ENCODE results near the gene CCDC85A. TPM values are rescaled to one million over a fixed set of nuclear protein-coding genes. Genes with fewer than 3 reads are reported as not detected.

Gene CCDC85A
- total RNA-seq, 1 donor from 2014 or later, result 16.4 TPM

DNA sequence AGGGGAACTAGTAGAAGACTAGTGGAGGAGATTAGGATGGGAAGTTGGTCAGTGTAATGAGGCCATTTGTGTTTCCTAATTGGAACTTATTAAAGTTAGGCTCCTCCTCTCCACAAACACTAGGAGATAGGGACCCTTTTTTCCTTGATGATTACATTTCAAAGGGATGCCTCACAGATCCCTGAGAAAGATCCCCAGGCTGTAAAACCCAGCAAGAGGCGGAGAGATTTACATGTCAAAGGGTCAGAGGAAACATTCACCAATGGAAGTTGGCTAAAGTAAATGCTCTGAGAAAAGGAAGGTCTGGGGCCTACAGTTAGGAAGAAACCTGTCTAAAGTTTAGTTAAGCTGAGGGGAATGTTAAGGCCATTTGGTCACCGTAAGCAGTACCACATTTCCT, 1.4 kb upstream of the CCDC85A start:
- H3K27me3 Mint-ChIP-seq (ENCODE audit: unreplicated experiment), result peaks cover 33% of the 10 kb centered on the region
- DNase-seq (ENCODE audit: low spot score), result no peak

DNA sequence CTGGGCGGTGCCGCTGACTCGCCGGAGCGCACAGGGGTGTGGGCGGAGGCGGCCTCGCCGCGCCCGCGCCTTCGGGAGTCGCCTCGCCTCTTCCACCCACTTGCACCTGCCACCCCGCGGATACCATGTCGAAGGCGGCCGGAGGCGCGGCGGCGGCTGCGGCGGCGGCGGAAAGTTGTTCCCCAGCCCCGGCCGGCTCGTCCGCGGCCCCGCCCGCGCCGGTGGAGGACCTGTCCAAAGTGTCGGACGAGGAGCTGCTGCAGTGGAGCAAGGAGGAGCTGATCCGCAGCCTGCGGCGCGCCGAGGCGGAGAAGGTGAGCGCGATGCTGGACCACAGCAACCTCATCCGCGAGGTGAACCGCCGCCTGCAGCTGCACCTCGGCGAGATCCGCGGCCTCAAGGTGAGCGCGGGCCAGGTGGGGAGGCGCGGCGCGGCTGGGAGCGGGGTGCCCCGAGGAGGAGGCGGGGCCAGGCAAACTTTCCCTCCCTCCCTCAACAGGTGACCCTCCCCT, 766 bp downstream of the CCDC85A start:
- Mint-ChIP-seq H3K27me3 (ENCODE audit: unreplicated experiment) (peaks cover 31% of the 10 kb centered on the region), H3K4me3 (ENCODE audit: unreplicated experiment) (peak overlapping the region; percentile 87), H3K9me3 (ENCODE audit: unreplicated experiment) (no peaks in the 10 kb centered on the region), H3K27ac (ENCODE audit: unreplicated experiment) (no peak overlapping the region), H3K36me3 (ENCODE audit: low read depth, unreplicated experiment) (peaks cover 28% of the 10 kb centered on the region), H3K4me1 (ENCODE audit: unreplicated experiment) (peaks cover 48% of the 10 kb centered on the region)
- TF ChIP-seq, protein P1, sequence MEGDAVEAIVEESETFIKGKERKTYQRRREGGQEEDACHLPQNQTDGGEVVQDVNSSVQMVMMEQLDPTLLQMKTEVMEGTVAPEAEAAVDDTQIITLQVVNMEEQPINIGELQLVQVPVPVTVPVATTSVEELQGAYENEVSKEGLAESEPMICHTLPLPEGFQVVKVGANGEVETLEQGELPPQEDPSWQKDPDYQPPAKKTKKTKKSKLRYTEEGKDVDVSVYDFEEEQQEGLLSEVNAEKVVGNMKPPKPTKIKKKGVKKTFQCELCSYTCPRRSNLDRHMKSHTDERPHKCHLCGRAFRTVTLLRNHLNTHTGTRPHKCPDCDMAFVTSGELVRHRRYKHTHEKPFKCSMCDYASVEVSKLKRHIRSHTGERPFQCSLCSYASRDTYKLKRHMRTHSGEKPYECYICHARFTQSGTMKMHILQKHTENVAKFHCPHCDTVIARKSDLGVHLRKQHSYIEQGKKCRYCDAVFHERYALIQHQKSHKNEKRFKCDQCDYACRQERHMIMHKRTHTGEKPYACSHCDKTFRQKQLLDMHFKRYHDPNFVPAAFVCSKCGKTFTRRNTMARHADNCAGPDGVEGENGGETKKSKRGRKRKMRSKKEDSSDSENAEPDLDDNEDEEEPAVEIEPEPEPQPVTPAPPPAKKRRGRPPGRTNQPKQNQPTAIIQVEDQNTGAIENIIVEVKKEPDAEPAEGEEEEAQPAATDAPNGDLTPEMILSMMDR (IDR thresholded peaks at IDR 0.05; ENCODE audit: unreplicated experiment), result no peak
- peak; percentile 47 for DNase-seq (ENCODE audit: low spot score)

More for the DNA sequence above, 1.4 kb upstream of the CCDC85A start:
- TF ChIP-seq, protein P1 (IDR thresholded peaks at IDR 0.05; ENCODE audit: unreplicated experiment), result no peak
- H3K9me3 Mint-ChIP-seq (ENCODE audit: unreplicated experiment), result no peaks in the 10 kb centered on the region
- no peak overlapping the region for H3K27ac Mint-ChIP-seq (ENCODE audit: unreplicated experiment)
- H3K4me3 Mint-ChIP-seq (ENCODE audit: unreplicated experiment), result peak overlapping the region; percentile 89
- peaks cover 31% of the 10 kb centered on the region for H3K4me1 Mint-ChIP-seq (ENCODE audit: unreplicated experiment)
- peaks cover 28% of the 10 kb centered on the region for H3K36me3 Mint-ChIP-seq (ENCODE audit: low read depth, unreplicated experiment)

DNA sequence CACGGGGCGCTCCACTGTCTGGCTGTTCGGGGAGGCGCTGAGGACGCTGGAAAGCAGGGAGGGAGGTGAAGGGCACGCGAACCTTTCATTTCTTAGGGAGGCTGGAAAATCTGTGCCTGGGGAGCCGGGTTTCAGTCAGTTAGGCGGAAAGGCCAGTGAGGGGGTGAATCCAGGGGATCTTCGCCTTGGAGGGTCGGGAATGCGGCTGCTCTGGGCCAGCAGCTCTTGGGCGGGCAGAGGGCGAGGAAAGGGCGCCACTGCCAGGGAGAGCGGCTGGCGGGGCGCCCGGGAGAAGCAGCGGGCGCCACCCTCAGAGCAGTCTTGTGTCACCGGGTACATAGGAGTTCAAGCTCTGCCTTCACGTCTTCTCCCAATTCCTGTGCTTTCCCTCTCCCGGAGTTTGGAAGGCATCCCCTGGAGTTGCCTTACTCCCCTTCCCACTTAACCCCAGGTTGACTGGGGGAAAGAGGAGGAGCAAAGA, 1.4 kb downstream of the CCDC85A start:
- peaks cover 29% of the 10 kb centered on the region for H3K36me3 Mint-ChIP-seq (ENCODE audit: low read depth, unreplicated experiment)
- H3K9me3 Mint-ChIP-seq (ENCODE audit: unreplicated experiment), result no peaks in the 10 kb centered on the region
- H3K27me3 Mint-ChIP-seq (ENCODE audit: unreplicated experiment), result peaks cover 33% of the 10 kb centered on the region
- H3K27ac Mint-ChIP-seq (ENCODE audit: unreplicated experiment), result peak overlapping the region; percentile 99
- peaks cover 50% of the 10 kb centered on the region for H3K4me1 Mint-ChIP-seq (ENCODE audit: unreplicated experiment)
- DNase-seq (ENCODE audit: low spot score), result peak; percentile 36
- H3K4me3 Mint-ChIP-seq (ENCODE audit: unreplicated experiment), result peak overlapping the region; percentile 98
- TF ChIP-seq, protein P1 (IDR thresholded peaks at IDR 0.05; ENCODE audit: unreplicated experiment), result no peak

DNA sequence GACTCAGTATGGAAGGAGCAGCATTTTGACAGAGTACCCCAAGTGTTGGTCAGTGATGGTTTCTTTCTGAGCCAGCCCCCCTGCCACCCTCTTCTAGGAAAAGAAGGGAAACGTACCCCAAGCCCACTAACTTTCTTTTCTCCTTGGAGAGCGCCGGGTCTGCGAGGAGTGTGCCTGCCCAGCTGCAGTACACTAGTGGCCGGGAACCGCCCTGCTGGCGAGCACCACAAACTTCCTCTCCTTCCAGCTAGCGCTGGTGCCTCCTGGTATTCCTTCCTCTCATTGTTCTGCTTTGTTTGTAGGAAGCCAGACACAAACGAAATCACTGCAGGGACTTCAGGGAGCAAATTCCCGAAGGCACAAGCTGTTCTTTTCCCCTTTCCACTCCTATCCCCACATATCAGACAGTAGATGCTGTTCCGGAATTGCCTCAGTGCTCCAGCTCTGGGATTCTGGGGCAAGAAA, 1.8 kb downstream of the CCDC85A start:
- TF ChIP-seq, protein P1 (IDR thresholded peaks at IDR 0.05; ENCODE audit: unreplicated experiment), result no peak
- Mint-ChIP-seq H3K27me3 (ENCODE audit: unreplicated experiment) (peaks cover 30% of the 10 kb centered on the region), H3K4me3 (ENCODE audit: unreplicated experiment) (peak overlapping the region; percentile 98), H3K9me3 (ENCODE audit: unreplicated experiment) (no peaks in the 10 kb centered on the region), H3K4me1 (ENCODE audit: unreplicated experiment) (peaks cover 50% of the 10 kb centered on the region), H3K36me3 (ENCODE audit: low read depth, unreplicated experiment) (peaks cover 27% of the 10 kb centered on the region), H3K27ac (ENCODE audit: unreplicated experiment) (peak overlapping the region; percentile 99)
- peak; percentile 69 for DNase-seq (ENCODE audit: low spot score)

DNA sequence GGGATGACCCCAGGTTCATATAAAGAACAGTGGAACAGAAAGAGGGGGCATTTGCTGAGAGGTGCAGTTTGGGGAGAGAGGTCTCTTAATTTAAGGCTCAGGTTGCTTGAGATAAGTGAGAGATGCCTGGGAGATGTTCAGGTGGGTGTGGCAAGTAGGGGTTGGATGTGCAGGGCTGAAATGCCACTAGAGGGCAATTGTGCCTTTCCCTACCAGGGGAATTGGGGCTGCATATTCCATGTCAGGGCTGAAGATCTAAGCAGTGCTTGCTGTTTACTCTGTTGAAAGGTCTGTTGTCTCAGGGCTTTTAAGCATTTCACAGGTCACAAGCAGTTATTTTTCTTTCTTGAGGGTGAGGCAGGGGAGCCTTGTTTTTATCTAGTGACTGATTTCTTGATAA, 7.8 kb downstream of the CCDC85A start:
- peak; percentile 58 for DNase-seq (ENCODE audit: low spot score)
- H3K4me1 Mint-ChIP-seq (ENCODE audit: unreplicated experiment), result peaks cover 53% of the 10 kb centered on the region
- peaks cover 7% of the 10 kb centered on the region for H3K27me3 Mint-ChIP-seq (ENCODE audit: unreplicated experiment)
- TF ChIP-seq, protein P1 (IDR thresholded peaks at IDR 0.05; ENCODE audit: unreplicated experiment), result peak; percentile 28
- no peak overlapping the region for H3K27ac Mint-ChIP-seq (ENCODE audit: unreplicated experiment)
- peaks cover 27% of the 10 kb centered on the region for H3K36me3 Mint-ChIP-seq (ENCODE audit: low read depth, unreplicated experiment)
- no peaks in the 10 kb centered on the region for H3K9me3 Mint-ChIP-seq (ENCODE audit: unreplicated experiment)
- no peak overlapping the region for H3K4me3 Mint-ChIP-seq (ENCODE audit: unreplicated experiment)

Data from endothelial cell (in vitro differentiated cells).